Measurements from ENCODE around the gene OR2L8.
A peak's percentile ranks its signal among the peaks of the same experiment; 100 is the strongest.

Gene OR2L8, protein sequence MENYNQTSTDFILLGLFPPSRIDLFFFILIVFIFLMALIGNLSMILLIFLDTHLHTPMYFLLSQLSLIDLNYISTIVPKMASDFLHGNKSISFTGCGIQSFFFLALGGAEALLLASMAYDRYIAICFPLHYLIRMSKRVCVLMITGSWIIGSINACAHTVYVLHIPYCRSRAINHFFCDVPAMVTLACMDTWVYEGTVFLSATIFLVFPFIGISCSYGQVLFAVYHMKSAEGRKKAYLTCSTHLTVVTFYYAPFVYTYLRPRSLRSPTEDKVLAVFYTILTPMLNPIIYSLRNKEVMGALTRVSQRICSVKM

DNA sequence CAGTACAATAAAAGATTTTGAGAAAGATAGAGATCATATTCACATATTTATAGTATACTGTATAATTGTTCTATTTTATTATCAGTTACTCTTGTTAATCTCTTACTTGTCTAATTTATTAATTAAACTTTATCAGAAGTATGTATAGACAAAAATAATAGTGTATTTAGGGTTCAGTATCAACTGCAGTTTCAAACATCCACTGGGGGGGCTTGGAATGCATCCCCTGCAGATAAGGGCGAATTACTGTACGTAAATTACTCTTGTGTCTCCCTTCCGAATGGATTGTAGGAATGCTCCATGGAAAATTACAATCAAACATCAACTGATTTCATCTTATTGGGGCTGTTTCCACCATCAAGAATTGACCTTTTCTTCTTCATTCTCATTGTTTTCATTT is at the start of gene OR2L8:
OR2L8 (plus strand) TSS at position 301 of the 400 bp plus-strand sequence; CDS start at position 301, 0 bp downstream.
- DNase-seq (ENCODE audit: low spot score): no peak

DNA sequence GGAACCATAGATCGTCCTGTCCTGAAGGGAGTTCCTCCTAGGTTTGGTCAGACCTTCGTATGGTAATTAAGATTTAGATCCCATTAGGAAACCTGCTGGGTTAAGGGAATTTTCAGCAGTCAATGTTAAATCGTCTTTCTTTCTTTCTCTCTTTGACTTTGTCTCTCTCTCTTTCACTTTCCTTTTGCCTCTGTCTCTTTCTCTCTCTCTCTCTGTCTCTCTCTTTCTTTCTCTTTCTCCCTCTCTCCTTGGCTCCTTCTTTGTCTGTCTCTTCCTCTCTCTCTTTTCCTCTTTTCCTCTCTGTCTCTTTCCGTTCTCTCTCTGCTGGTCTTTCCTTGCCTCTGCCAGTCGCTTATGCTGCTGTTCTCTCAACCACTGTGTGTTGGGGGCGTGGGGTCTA is 44.5 kb upstream of the OR2L8 start:
- no peak for DNase-seq (ENCODE audit: low spot score)

DNA sequence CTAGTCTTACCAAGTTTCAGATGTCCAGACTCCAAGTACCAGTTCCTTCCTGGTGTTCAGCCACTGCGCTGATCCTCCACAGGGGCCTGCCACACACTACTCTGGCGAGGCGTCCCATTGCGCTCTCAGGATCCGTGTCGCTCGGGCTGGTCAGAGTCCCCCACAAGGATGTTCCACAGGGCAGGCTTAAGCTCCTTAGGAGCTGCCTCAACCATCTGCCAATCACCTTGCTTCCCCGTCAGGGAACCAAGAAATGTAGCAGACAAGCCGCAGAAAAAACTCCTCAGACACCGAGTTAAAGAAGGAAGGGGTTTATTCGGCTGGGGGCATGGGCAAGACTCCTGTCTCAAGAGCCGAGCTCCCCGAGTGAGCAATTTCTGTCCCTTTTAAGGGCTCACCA is 43.5 kb upstream of the OR2L8 start:
- DNase-seq (ENCODE audit: low spot score): no peak

DNA sequence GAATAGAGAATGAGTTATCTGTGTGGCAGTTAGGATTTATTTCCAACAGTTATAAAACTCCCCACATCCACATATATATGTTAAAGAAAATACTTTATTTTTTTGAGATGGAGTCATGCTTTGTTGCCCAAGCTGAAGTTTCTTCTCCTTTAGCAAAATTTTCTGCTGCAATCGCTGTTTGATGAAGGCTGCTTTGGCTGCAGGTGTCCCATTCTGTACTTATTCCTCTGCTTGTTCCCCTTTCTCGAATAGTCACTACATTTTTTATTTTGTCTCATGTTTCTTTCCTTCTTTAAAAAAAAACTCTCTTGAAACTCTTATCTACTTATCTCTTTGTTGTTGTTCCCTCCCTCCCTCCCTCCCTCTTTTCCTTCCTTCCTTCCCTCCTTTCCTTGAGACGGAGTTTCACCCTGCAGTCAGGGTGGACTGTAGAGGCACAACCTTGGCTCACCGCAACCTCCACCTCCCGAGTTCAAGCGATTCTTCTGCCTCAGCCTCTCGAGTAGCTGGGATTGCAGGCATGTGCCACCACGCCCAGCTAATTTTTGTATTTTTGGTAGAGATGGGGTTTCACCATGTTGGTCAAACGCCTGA is 42.7 kb upstream of the OR2L8 start:
- DNase-seq (ENCODE audit: low spot score): peak; percentile 1

DNA sequence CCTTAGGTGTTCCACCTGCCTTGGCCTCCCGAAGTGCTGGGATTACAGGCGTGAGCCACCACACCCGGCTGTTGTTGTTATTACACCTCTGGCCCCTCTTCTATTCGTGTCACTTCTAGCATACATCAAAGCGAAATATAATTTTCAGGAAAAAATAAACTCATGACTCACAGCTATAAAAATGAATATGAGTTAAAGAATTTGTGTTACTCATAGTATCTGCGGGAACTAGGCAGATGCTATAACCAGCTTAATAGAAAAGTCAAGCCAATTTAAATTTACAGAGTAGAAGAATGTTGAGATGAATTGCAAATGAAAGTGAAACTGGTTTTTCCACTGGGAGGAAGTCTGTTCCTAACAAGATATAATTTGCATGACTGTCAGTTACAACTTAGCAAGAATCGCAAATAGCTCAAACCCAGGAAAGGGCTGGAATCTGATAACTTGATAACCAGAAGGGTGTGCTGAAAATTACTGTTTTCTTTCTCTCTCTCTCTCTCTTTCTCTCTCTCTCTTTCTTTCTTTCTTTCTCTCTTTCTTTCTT is 42.1 kb upstream of the OR2L8 start:
- peak; percentile 26 for DNase-seq (ENCODE audit: low spot score)

DNA sequence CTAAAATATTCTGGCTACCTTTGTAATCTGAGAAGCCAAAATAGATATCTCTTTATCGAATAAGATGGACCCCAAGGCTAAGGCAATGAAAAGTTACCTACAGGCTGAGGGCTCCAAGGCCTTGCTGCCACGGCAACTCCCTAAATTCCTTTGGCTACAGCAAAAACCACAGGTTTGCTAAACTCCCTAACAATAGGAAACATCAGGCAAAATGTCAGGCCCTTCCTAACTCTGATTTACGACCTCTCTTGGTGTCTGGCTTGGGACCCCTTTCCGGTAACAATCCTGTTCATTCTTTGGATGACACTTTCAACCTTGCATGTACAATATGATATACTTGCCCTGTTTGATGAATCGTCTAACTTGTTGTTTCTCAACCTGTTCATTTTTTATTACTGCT is 39.9 kb upstream of the OR2L8 start:
- no peak for DNase-seq (ENCODE audit: low spot score)

DNA sequence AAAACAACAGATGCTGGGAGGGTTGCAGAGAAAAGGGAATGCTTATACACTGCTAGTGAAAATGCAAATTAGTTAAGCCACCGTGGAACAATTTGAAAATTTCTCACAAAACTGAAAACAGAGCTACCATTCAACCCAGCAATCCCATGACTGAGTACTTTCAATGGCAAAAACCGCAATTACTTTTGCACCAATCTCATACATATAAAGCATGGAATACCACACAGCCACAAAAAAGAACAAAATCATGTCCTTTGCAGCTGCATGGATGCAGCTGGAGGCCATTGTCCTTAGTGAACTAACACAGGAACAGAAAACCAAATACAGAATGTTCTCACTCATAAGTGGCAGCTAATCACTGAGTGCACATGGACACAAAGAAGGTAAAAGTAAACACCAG is 34.9 kb upstream of the OR2L8 start:
- no peak for DNase-seq (ENCODE audit: low spot score)

DNA sequence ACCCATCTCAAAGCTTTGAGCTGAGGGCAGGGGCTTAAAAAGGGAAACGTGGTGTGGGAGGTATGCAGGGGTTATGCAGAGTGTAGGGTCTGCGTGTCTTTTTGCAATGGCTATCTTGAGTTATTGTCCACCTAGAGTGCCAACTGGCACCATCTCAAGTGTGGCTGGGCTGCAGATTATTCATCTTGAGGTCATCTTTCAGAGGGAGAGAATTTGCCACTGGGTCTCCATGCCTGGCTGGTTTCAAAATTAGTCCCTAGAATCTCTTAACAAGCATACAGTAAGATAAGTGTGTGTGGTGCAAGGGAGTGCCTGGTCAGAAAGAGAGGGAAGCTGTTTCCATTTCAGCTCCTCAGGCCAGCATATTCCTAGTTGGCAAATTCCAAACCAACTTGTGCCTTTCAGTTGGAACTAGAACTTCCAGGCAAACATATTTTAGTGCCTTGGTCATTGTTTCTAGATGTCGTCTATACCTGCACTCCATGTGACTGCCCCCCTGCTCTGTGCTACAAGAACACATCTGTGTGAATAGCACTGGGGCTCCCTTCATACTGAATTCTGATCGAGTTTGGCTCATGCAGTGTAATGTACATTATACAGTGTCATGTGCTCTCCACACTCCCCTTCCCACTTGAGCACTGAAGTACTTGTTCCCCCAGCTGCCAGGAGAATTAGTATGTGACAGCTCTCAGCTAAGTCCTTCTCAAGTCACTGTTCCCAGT is 33.6 kb upstream of the OR2L8 start:
- DNase-seq (ENCODE audit: low spot score): no peak

DNA sequence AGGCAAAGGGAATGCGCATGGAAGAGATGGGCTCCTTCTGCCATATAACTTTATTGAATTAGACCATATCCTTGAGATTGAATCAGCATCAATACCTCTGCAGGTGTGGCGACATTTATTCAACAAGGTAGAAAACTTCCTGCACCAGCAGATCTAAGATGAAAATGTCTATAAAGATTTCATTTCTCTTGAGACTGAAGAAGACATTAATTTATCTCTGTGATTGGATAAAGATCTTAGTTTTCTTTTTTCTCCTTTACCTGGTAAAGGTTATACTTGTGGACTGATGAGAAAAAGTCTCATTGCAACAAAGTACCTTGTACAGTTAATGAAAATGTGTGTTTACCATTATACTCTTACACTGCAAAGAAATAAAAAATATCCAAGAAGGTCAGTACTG is 28.7 kb upstream of the OR2L8 start, which contains the start of gene OR2T8:
OR2T8 (plus strand) TSS at position 301 of the 400 bp plus-strand sequence. CDS start 766 bp downstream, outside the sequence.
- DNase-seq (ENCODE audit: low spot score): no peak

DNA sequence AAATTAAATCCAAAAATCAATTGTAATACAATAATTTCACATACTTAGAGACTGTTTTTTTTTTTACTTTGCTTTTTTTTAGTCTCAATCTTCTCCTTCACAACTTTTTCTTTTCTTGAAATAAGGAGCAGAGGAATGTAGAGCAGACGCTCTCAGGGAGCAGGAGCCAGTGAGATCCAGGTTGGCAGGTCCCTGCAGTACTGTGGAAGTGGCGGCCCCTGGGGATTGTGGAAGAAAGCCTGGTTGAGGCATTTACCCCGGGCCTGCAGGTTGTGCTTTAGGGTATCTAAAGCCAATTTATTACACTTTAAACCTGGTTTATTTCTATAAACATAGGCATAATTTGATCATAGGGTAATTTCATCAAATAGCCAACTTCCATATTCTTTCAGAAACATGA is 24.7 kb upstream of the OR2L8 start:
- DNase-seq (ENCODE audit: low spot score): no peak

DNA sequence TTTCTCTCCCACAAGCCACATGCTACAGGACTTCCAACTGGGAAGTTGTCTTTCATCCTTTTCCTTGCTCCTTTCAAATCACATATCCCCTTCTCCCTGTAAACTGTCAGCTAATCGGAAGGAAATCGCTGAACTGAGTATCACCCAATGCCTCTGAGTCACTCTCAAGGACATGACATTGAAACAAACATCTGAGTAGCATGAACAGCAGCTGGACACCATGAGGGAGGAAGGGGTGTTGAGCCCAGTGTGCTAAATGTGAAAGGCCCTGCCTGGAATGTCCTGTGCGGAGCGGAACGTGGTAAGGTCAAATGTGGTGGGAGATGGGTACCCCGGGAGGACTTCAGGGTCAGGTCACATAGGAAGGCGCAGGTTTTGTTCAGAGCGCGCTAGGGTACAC is 23.8 kb upstream of the OR2L8 start, which contains the start of gene OR2AJ1:
OR2AJ1 (plus strand) TSS at position 22 of the 400 bp plus-strand sequence. CDS start 8,880 bp downstream, outside the sequence.
- no peak for DNase-seq (ENCODE audit: low spot score)

DNA sequence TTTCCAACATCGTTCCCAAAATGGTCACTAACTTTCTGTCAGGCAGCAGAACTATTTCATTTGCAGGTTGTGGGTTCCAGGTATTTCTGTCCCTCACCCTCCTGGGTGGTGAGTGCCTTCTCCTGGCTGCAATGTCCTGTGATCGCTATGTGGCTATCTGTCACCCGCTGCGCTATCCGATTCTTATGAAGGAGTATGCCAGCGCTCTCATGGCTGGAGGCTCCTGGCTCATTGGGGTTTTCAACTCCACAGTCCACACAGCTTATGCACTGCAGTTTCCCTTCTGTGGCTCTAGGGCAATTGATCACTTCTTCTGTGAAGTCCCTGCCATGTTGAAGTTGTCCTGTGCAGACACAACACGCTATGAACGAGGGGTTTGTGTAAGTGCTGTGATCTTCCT is 14.7 kb upstream of the OR2L8 start:
- no peak for DNase-seq (ENCODE audit: low spot score)

DNA sequence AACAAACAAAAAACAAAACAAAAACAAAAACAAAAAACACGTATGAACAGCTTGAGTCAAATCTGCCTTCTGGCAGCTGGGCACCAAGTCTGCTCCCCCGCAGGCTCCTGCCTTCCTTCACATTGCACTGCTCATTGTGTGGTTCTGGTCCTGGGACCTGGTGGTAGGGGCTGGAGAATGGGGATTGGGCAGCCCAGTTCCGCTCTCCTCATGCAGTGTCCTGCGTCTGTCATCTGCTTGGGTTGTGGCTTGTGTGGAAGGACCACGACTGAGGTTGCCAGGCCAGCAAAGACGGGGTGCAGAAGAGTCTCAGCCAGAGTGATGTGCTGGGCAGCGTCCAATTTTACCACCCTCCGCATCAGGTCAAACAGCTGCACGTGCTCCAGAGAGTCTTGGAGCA is 12.9 kb upstream of the OR2L8 start:
- no peak for DNase-seq (ENCODE audit: low spot score)

DNA sequence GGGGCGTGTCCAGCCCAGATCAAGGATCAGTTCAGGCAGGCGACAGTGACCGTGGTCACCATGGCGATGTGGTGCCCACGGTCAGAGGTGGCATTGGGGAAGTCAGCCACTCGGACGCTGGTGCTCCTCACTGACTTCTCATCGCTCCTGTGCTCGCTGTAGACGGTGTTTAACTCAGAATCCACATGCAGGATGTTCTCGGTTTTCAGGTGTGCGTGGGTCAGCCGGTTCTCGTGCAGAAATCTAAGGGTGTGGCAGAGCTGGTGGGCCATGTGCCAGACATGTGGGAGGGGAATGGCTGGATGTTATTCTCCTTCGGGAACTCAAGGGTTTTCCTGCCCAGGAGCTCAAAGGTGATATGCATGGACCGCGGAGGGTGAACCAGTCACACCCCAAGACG is 12.2 kb upstream of the OR2L8 start:
- no peak for DNase-seq (ENCODE audit: low spot score)

DNA sequence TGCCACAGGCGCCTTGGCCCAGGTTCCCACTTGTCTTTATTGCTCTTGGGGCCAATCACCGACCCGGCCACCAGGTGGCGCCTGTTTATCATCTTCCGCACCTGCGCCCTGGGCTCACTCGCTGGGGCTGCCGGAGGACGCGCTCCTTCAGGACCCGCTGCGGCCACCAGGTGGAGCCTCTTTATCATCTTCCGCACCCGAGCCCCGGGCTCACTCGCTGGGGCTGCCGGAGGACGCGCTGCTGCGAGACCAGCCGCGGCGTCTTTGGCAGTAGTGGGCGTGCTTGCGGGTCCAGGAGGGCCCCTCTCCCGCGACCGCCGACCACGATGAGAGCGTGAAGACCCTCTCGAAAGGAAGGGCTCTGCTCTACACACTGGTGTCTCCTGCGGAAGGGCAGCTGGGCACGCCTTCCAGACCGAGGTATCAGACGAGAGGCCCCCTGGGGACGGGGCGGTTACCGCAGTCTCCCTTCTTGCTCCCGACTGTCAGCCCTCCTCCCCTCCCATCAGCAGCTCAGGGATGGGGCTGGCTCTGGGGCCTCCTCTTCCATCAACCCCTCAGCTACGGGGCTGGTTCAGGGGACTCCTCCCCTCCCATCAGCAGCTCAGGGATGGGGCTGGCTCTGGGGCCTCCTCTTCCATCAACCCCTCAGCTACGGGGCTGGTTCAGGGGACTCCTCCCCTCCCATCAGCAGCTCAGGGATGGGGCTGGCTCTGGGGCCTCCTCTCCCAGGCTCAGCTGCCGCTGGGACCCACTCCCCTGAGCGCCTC is 11.5 kb upstream of the OR2L8 start:
- DNase-seq (ENCODE audit: low spot score): peak; percentile 85

DNA sequence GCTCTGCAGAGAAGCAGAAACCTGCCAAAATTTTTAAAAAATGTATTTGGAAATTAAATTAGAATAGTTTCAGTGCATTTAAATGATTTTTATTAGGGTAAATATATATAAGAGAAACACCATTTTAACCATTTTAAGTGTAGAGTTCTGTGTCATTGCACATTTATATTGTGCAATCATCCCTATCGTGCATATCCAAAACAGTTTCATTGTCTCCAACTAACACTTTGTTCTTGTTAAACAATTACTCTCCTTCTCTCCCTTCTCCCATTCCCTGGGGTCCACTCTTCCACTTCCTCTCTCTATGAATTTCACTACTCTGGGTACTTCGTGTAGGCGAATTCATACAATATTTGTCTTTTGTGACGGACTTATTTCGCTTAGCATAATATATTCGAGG is 6.0 kb upstream of the OR2L8 start:
- no peak for DNase-seq (ENCODE audit: low spot score)

DNA sequence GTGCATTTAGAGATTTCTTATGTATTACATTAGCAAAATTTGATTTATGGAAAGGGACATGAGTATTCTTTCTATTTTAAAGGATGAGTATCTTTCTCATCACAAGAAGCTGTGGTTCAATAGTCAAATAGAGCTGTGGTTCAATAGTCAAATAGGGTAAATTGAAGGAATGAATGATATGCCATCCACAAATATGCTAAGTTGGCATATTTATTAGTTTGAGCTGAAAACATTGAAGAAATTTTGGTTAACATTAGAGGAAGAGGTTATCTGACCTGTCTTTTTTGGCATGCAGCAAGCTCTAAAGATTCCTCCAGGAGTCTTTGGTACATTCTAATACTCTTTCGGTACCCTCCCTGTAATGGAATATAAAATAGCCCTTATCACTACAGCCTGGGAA is 4.8 kb downstream of the OR2L8 start:
- no peak for DNase-seq (ENCODE audit: low spot score)

DNA sequence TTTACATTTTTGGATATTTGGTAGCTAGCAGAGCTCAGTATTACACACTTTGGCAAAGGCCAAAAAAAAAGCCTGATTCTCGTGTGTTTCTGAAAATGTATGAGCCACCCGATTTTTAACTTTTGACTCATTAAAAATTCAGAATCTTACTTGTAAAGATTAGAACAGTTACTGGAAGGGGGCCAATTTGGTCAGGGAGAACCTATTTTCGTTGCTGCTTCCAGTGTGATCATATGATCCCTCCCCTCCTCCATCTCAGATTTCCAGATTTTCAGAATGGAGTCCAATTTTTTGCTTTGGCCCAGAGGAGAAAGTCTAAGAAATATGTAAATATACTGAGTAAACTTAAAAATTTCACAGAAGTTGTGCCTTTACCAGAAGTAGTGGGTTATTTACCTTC is 13.1 kb downstream of the OR2L8 start:
- no peak for DNase-seq (ENCODE audit: low spot score)

DNA sequence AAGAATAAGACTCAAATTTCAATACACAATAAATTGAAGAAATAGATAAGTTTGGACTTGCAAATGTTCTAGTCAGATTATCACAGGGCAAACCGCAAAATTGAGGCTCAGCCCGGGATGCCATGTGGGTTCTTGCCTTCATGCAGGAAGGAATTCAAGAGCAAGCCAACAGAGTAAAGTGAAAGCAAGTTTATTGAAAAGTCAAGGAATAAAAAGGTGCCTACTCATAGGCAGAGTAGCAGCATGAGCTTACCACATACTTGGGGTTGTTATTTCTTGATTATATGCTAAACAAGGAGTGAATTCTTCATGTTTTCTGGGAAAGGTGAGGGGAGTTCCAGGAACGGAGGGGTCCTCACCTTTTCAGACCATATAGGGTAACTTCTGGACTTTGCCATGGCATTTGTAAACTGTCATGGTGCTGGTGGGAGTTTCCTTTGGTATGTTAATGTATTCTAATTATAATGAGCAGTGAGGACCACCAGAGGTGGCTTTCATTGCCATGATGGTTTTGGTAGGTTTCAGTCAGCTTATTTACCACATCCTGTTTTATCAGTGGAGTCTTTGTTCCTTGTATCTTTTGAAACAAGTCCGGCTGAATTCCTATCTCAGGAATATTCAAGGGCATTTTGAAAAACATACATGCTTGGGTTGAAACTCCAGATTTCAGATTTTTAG is 14.4 kb downstream of the OR2L8 start:
- DNase-seq (ENCODE audit: low spot score): no peak

DNA sequence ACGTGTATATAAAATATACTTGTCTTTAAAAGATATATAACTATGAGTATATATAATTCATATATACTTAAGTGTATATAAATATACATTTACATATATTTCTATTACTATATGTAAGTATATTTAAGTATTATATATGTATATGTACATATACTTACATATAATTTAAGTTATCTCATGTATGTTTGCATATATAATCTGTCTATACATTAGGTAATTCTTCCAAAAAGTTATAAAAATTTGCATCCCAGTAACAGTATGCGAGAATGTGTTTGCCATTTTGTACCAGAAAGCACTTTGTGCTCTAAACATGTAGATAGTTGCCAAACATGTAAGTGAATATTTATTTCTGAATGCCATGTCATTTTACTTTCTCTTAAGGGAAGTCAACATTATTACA is 16.3 kb downstream of the OR2L8 start, which contains the start of gene OR2AK2:
OR2AK2 (plus strand) TSS at position 301 of the 400 bp plus-strand sequence. CDS start 144 bp downstream, outside the sequence.
- DNase-seq (ENCODE audit: low spot score): no peak

DNA sequence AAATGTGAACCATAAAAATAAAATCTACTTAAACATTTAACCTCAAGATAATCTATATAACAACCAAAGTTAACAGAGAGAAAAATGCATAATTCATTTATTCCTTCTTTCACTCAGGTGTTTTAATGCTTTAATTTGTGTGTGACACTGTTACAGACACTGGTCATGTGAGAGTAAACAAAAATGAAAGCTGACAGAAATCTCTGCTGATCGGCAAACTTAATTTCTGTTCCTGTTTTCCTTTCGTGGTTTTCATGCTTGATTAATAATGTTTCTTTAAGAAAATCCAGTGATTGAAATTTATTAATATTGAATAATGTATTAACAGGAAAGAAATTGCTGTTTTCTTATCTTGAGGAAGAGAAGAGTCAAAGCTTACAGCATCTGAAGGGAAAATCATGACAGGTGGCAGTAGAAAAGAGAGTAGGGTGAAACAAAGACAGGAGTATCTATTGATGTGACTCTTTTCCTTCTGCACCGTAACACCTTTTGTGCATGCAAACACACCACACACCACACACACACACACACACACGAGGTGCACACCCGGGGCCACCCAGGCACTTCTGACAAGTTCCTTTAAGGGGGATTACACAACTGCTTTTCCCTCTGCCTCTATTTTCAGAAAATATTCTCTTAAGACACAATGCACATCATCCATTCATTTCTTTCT is 18.0 kb downstream of the OR2L8 start:
- DNase-seq (ENCODE audit: low spot score): no peak

All from CD4-positive, alpha-beta T cell treated with Interleukin-2 at 100 ng/mL for 4 hours (primary cell).